Liver (tissue), 5 donors: ENCODE measurements around the gene RBM28. TPM values are rescaled to one million over a fixed set of nuclear protein-coding genes. Genes with fewer than 3 reads are reported as not detected.

ENCODE experiments used
- polyA plus RNA-seq, 2 donors: library from polyadenylated mRNA; stranded (reverse) in 1 of 2; unstranded in 1 of 2; fragments of 200-250 nt in 1 of 2; fragments of >200 nt in 1 of 2; fragmentation: Nextera tagmentation in 1 of 2; extraction: Ambion mirVana in 1 of 2; gene quantifications; one replicate each; pipeline versions ENCODE4 v1.2.1 to v1.2.3, GENCODE V29; 2013 to 2015
- small RNA-seq: library from RNA; depleted of rRNA; stranded (forward); fragments of <200 nt; gene quantifications from one replicate; pipeline ENCODE3, GENCODE V24; 2014
- total RNA-seq, 2 donors: library from RNA; depleted of rRNA; stranded (reverse); fragments of >200 nt; gene quantifications; one replicate each; pipeline ENCODE4 v1.2.3, GENCODE V29; 2014
- donor health status: healthy.
- donor health status: healthy.
- donor health status: healthy.

The RBM28 gene
- total and polyA plus RNA-seq, 4 donors: 3.6 to 16.1 (median 11.7) TPM

Small RNA genes lying within 50 kb of the gene (small RNA-seq; reads per million reads assigned to genes)
- not detected for gene RNU7-27P

Other genes starting within 250 kb of the RBM28 start
- gene LEP, start 102.6 kb downstream of the RBM28 start, total RNA-seq: not detected
- gene LEP, start 102.6 kb downstream of the RBM28 start, polyA plus RNA-seq: under 1 TPM in 1 of 2 donors, not detected in 1; 0.02 TPM
- gene PRRT4, start 17.8 kb upstream of the RBM28 start, total RNA-seq: under 1 TPM in 1 of 2 donors, not detected in 1; 0.14 TPM
- gene PRRT4, start 17.8 kb upstream of the RBM28 start, polyA plus RNA-seq: under 1 TPM in 1 of 2 donors, not detected in 1; 0.13 TPM
- gene IMPDH1, start 66.1 kb upstream of the RBM28 start, total RNA-seq: 10 to 100 TPM in 1 of 2 donors, 1 to 10 TPM in 1; 5.0 to 11.1 TPM
- gene IMPDH1, start 66.1 kb upstream of the RBM28 start, polyA plus RNA-seq: 1 to 10 TPM; 2.4 to 5.4 TPM
- 1 to 10 TPM; 5.2 to 5.6 TPM for gene HILPDA, start 112.0 kb upstream of the RBM28 start, total RNA-seq
- 1 to 10 TPM; 3.9 to 5.1 TPM for gene HILPDA, start 112.0 kb upstream of the RBM28 start, polyA plus RNA-seq
- gene METTL2B, start 132.8 kb upstream of the RBM28 start, total RNA-seq: 10 to 100 TPM; 15.8 to 20.7 TPM
- 1 to 10 TPM; 6.8 to 8.3 TPM for gene METTL2B, start 132.8 kb upstream of the RBM28 start, polyA plus RNA-seq